Suprapubic skin (tissue), 4 donors: ENCODE measurements around the gene GSTA2.
"Not testable (repeated sequence)": the region's sequence is repeated elsewhere in the genome, so short reads cannot be mapped to it uniquely, and the experiment has no call there.

Experiments
- EP300 ChIP-seq: sonication (generic); formaldehyde crosslinking; IDR thresholded peaks from one replicate; pipeline ENCODE4 v1.6.1; 2017; ENCODE audit warnings: antibody characterized with exemption
- POLR2A ChIP-seq, 2 donors: fragments of 450-650 bp; IDR thresholded peaks; one replicate each; pipeline ENCODE4 v1.6.1; 2017; ENCODE audit warnings: antibody characterized with exemption in 2 of 2, mild to moderate bottlenecking in 2 of 2, moderate library complexity in 2 of 2
- POLR2AphosphoS5 ChIP-seq, 3 donors: sonication (generic); formaldehyde crosslinking; IDR thresholded peaks; one replicate each; pipeline ENCODE4 v1.6.1; 2017; ENCODE audit warnings: antibody characterized with exemption in 3 of 3
- TF ChIP-seq, protein P1 (sequence below), 2 donors: fragments of 200-600 bp in 1 of 2; fragments of 450-650 bp in 1 of 2; sonication (generic) in 1 of 2; IDR thresholded peaks; one replicate each; pipeline ENCODE4 v1.5.1; 2016 to 2019; ENCODE audit warnings: antibody characterized with exemption in 2 of 2, mild to moderate bottlenecking in 1 of 2, moderate library complexity in 1 of 2

DNA sequence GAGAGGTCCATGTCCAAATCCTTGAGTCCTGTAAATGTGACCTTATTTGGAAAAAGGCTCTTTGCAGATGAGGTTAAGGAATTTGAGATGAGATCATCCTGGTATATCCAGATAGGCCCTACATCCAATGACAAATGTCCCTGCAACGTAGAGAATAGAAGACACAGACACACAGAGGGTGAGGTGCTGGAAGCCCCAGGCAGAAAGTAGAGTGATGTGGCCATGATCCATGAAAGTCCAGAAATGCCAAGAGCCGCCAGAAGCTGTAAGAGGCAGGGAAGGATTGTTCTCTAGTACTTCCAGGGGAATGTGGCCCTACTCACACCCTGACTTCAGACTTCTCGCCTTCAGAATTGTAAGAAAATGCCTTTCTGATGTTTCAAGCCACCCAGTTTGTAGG, 16.0 kb downstream of the GSTA2 start:
- TF ChIP-seq, protein P1, sequence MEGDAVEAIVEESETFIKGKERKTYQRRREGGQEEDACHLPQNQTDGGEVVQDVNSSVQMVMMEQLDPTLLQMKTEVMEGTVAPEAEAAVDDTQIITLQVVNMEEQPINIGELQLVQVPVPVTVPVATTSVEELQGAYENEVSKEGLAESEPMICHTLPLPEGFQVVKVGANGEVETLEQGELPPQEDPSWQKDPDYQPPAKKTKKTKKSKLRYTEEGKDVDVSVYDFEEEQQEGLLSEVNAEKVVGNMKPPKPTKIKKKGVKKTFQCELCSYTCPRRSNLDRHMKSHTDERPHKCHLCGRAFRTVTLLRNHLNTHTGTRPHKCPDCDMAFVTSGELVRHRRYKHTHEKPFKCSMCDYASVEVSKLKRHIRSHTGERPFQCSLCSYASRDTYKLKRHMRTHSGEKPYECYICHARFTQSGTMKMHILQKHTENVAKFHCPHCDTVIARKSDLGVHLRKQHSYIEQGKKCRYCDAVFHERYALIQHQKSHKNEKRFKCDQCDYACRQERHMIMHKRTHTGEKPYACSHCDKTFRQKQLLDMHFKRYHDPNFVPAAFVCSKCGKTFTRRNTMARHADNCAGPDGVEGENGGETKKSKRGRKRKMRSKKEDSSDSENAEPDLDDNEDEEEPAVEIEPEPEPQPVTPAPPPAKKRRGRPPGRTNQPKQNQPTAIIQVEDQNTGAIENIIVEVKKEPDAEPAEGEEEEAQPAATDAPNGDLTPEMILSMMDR (IDR thresholded peaks at IDR 0.05), result not testable (repeated sequence)
- TF ChIP-seq POLR2A (IDR thresholded peaks at IDR 0.05); EP300; POLR2AphosphoS5 (IDR thresholded peaks at IDR 0.05): not testable (repeated sequence)
